ENCODE data around the gene CREB3L2.

GRCh38 chr7:137850972-137851945, 150.6 kb downstream of the CREB3L2 start:
- TF ChIP-seq EP300 (IDR thresholded peaks at IDR 0.05) (no peak), POLR2A (IDR thresholded peaks at IDR 0.05) (no peak)

Data from suprapubic skin (tissue), 2 donors.